ENCODE data around the gene COQ10B.

The COQ10B gene

GRCh38 chr2:197502685-197503084 lies 49.3 kb downstream of the COQ10B start:
- DNase-seq: no peak

GRCh38 chr2:197504000-197504399 lies 50.6 kb downstream of the COQ10B start:
- no peak for DNase-seq

GRCh38 chr2:197504512-197504911 lies 51.2 kb downstream of the COQ10B start:
- DNase-seq: no peak

GRCh38 chr2:197506658-197507057 lies 53.3 kb downstream of the COQ10B start:
- no peak for DNase-seq

GRCh38 chr2:197513915-197514314 lies 60.6 kb downstream of the COQ10B start:
- no peak for DNase-seq

- DNase-seq: no peak
Measured at GRCh38 chr2:197514754-197515153, 61.4 kb downstream of the COQ10B start.

- no peak for DNase-seq
Measured at GRCh38 chr2:197515315-197515738, 62.0 kb downstream of the COQ10B start.

GRCh38 chr2:197515739-197516392 lies 62.5 kb downstream of the COQ10B start, which contains the start of gene MOB4:
MOB4 (plus strand) TSS chr2:197516066; CDS start chr2:197516087, 21 bp downstream.
- DNase-seq: peak; percentile 91

- no peak for DNase-seq
Measured at GRCh38 chr2:197516393-197516761, 63.0 kb downstream of the COQ10B start.

GRCh38 chr2:197517150-197517549 lies 63.8 kb downstream of the COQ10B start:
- DNase-seq: no peak
